HG03520 (cell line): ENCODE data around the gene REEP1.

Experiments
- ATAC-seq: cut with Tn5 transposase; IDR thresholded peaks from one replicate; pipeline ENCODE4 v1.9.1; 2021; ENCODE audit warnings: mild to moderate bottlenecking, moderate library complexity; ENCODE audit not compliant: unreplicated experiment

The REEP1 gene, protein sequence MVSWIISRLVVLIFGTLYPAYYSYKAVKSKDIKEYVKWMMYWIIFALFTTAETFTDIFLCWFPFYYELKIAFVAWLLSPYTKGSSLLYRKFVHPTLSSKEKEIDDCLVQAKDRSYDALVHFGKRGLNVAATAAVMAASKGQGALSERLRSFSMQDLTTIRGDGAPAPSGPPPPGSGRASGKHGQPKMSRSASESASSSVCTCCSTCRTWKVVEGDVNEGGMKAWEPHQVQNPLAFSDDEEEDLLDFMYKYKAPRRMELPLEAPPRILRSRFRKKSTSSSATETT

DNA sequence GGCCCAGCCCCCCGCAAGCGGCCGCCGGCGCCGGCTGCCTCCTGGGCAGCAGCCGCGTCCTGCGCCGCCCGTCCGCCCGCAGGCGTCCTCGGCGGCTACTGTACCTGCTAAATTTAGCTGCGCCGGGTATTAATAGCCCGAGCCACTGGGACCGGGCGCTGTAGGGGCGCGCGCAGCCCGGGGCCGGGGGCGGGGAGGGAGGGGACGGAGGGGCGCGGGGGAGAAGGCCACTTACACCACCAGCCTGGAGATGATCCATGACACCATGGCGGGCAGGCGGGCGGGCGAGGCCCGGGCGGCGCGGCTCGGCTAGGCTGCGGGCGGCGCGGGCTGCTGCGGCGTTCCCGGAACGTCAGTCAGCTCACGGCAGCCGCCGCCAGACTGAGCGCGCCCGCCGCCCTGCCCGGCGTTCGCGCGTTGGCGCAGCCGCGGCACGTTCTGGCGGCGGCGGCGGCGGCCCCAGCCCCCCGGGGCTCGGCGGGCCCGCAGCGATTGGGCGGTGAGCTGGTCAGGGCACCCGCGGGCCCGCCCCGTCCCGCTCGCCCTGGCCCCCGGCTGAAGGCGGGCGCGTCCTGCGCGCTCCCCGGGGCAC lies at the start of gene REEP1:
TSS of gene REEP1 (minus strand) at position 383 of the 592 bp plus-strand sequence. CDS start at position 267, 116 bp downstream.
- no peak for ATAC-seq

DNA sequence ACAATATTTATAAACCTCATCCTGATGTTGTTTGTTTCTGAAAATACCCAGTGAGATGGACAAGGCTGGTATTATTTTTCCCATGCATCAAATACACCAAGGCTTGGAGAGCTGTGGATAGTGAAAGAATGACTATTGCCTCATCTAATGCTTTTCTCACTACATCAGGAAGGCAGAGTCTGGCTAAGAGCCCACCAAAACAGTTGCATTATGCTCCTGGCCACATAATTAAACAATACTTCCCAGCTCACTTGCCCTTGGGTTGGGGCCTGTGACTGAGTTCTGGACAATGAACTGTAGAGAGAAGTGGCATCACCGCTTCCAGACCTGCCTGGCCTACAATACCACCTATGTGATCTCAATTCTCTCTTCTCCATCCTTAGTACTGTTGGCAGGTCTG lies 46.4 kb upstream of the REEP1 start:
- ATAC-seq, result no peak

DNA sequence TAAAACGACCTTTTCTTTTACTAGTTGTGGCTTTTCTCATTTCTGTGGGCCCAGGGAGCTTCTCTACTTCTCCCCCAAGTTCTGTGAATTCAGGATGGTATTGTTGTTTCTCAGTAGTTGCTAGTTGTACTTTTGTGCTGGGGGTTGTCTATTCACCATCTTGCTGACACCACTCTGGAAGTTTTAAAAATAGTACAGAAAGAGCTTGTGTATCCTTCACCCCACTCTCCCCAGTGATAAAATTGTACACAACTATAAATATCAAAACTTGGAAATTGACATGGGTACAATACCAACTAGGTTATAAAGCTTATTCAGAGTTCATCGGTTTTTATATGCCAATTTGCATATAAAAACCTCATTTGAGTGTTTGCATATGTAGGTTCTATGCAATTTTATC lies 45.3 kb upstream of the REEP1 start:
- no peak for ATAC-seq

DNA sequence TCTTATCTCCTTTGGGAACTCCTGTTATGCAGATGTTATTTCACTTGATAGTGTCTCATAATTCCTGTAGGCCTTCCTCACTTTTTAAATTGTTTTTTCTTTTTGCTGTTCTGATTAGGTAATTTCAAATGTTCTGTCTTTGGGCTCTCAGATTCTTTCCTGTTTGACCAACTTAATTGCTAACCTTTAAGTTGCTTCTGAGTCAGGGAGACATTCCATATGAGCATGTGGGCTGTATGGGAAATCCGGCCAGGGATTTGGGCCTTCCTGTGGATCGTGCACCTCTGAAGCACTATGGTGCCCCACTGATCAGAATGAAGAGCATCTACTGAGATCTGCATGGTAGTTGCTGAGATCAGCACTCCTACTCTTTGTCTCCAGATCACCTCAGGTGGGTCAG lies 44.7 kb upstream of the REEP1 start:
- no peak for ATAC-seq

DNA sequence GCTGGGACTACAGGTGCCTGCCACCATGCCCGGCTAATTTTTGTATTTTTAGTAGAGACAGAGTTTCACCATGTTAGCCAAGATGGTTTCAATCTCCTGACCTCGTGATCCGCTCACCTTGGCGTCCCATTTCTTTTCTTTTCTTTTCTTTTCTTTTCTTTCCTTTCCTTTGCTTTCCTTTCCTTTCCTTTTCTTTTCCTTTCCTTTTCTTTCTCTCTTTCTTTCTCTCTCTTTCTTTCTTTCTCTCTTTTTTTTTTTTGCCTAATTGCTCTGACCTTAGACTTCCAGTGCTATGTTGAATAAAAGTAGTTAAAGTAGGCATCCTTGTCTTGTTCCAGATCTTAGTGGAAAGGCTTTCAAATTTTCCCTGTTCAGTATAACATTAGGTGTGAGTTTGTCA lies 41.0 kb upstream of the REEP1 start:
- no peak for ATAC-seq

DNA sequence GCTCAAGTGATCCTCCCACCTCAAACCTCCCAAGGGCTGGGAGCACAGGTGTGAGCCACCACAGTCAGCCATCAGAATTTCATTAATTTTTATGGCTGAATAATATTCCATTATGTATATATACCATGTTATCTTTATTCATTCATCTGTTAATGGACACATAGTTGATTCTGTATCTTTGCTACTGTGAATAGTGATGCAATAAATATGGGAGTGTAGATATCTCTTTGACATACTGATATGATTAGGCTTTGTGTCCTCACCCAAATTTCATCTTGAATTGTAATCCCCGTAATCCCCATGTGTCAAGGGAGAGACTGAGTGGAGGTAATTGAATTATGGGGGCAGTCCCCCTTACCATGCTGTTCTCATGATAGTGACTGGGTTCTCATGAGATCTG lies 38.2 kb upstream of the REEP1 start:
- no peak for ATAC-seq

DNA sequence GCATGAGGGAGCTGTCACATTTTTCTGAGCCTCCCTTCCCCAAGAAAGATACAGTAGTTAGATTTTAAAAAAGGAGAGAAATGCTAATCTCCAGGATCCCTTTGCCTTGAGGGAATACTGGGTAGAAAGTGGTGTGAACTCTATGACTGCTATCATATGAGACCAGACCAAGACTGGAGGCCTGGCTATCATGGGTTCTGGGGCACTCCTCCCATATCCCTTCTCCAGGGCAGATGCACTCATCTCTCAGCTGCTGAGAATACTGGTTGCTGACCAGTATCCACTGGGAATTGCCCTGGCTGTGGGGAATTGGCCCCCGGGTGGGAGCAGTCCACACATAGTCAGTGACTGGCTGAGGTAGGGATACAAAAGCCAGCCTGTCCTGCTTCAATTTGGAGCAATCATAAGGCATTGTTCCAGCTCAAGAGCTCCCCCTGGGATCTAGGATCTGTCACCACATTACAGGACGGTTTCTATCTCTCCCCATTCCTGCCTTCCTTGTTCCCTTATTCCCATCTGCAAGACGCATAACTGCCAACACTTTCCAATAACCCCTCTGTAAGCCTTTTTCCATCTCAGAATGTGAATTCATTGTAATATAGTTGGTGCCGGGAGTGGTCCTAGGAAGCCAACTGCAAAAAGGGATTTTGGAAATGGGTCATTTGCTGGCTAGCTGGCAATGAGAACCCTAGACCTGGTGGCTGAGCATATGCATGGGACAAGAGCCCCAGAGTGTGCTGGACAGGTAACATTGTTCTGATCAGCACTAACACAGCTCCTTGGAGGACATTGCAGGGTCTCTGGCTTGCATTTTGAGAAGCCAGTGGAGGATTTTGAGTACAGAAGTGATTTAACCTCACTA lies 35.4 kb upstream of the REEP1 start:
- no peak for ATAC-seq

DNA sequence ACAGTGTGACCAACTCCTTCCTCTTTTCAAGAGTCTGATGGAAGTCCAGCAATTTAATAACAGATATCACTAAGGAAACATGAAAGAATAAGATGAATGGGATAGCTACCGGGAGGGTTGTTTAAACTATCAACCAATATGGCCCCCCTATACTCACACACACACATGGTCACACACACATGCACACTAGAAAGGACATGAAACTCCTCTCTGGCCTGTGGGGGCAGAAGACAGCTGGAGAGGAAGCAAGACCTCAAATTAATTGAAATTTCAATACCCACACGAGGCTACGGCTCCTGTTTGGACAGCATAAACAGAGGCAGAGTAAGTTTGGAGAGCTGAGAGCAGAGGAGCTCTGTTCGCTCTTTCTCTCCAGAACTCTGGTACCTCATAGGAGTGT lies 34.7 kb upstream of the REEP1 start:
- no peak for ATAC-seq

DNA sequence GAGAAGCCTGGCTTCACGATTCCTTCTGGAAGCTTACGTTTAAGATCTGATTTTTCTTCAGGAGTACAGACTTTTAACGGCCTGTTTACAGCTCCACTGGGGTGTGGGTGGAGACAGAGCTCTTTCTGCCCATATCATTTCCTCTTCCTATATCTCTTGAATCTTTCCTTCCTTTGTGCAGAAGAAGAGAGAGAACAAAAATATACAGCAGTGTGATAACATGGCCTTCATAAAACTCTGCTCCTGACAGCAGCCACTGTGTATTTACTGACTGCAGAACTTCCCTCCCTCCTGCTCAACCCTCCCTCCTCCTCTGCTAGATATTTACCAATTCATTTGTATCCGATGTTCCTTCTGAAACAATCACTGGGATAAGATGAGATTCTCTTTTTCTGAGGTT lies 34.1 kb upstream of the REEP1 start:
- ATAC-seq, result no peak

DNA sequence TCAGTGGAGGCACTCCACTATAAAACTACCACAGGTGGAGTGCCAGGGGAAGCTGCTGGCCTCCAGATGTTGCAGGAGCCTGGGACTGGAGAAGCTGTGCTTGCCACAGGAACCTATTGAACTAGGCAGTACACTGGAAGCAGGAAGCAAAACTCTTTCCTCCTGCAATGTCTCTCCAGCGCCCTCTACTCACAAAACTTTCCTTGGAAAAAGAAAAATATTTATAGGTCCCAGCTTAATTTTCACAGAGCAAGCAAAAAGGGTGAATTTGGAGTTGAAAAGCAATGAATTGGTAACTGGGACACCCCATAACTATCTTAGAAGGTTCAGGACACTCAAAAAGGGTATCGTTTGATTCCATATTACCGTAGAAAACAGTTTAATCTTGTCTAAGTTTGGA lies 33.2 kb upstream of the REEP1 start:
- no peak for ATAC-seq

DNA sequence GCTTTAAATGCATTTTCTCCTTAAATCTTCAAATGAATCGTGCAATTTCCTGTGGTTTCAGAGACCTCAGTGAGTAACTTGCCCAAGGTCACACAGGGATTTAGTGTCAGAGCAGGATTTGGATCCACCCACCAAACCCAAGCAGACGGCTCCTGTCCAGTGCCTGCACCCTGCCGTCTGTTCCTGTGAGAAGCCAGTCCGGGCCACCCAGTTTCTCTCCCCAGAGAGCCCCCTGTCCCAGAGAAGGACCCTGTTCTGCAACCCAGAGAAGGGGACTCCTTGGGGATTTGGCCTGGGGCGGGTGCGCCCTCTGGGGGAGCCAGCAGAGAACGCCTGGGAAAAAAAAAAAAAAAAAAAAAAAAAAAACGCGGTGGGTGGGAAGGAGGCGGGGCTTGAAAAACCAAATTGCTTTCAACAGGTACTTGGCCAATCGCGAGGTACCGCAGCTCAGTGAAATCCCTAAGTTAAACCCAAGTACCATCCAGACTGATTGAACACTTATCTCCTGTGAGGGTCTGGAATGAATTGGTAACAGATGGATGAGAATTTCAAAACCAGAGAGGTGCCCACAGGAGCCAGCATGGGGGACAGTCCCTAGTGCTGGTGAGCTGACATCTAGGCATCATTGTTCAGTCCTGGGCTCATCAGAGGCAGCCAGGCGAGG lies 30.9 kb upstream of the REEP1 start:
- ATAC-seq, result no peak

DNA sequence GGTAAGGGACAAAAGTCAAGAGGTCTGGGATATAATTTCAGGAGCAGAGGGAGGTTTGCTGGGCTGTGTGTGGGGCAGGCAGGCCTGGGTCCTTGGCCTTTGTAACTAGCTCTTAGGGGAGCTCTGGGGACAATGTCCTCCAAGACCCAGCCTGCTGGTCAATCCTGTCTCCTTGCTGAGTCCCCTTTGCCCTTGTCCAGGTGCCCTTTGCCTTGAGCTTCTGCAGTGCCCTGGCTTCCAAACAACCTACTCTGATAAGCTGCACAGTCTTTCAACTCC lies 30.0 kb upstream of the REEP1 start:
- no peak for ATAC-seq

DNA sequence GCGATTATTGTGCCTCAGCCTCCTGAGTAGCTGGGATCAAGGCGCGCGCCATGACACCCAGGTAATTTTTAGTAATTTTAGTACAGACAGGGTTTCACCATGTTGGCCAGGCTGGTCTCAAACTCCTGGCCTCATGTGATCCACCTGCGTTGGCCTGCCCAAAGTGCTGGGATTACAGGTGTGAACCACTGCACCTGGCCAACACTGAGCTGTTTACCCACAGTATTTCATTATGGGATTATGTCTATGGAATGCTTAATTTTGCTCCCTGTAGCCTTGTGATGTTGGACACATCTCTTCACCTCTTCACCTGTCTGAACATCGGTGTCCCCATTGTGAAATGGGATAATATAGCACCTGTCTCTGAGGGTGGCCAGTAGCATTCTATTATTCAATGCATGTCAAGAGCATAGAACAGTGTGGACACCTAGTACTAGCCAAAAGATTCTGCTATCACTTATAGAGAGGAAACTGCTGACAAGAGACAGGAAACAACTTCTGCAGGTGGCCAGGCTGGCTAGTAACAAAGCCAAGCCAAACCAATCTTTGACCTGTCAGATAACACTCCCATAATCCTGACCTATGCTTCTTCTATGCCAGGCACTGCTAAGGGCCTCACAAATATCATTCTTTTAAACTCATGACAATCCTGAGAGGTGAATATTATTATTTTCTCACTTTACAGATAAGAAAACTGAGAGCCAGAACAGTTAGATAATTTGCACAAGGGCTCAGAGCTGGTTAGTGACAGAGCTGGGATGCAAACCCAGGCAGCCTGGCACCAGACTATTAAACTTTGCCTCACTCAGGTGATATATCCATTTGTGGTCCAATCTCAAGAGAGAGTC lies 29.4 kb upstream of the REEP1 start:
- ATAC-seq, result no peak

DNA sequence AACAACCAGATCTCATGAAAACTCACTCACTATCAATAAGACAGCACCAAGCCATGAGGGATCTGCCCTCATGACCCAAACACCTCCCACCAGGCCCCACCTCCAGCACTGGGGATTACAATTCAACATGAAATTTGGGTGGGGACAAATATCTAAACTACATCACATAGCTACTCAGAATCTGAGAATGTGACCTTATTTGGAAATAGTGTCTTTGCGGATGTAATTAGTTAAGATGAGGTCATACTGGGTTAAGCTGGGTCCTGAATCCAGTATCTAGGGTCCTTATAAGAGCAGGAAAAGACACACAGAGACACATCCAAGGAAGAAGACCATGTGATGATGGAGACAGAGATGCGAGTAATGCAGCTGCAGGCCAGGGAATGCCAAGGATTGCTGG lies 27.5 kb upstream of the REEP1 start:
- no peak for ATAC-seq

DNA sequence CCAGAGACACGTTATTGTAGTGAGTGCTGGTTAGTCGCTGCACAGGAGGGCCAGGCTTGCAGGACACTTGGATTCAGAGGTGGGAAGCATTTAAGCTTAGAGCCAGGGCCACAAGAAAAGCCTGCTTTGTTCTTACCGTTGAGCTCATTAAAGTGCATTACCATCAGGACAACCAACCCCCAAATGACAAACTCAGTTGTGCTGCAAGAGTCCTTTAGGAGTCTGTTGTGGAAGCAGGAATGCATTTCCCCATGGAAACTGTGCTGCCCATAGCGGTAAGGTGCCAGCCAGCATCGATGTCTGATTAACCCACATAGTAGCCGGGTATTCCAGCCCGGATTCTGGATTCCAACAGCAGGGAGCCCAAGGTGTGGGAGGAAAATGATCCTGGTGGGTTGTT lies 23.4 kb upstream of the REEP1 start:
- ATAC-seq, result no peak

DNA sequence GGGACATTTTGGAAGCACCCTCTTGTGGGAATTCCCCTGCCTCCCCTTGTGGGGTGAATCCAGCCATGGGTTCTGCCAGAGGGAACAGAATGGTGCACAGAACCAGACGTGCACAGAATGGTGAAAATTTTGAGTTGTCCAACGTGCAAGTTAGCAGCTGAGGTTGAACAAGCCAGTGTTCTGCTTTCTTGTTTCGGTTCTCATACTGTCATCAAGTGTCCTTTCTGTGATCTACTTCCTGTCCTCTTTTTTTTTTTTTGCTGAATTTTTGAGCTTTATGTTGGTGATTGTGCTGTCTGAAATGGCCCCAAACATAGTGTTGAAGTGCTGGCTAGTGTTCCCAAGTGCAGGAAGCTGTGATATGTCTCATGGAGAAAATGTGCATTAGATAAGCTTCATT lies 21.5 kb upstream of the REEP1 start:
- ATAC-seq, result no peak

DNA sequence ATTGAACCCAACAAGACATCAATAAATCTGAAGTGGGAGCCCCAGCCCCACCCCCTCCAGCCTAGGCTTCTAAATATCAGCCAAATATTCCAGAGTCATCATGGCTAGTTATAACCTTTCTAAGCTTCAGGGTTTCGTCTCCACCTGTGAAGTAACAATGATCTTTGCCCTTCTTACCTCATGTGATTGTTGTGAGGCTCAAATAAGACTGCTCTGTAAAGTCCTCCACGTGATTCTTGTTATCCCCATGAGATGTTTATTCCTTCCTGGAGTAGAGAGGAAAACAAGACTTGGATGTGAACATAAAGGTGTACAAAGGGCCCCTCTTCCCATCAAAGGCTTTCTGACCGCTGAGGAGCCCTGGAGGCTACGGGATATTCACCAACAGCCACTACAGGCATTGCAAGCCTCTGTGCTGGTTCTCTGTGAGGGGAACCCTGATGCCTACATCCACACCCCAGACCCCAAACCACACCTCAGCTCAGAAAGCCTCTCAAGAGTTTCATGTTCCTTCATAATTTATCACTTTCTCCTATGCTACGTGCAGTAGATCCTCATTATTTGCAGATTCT lies 20.1 kb upstream of the REEP1 start:
- no peak for ATAC-seq

DNA sequence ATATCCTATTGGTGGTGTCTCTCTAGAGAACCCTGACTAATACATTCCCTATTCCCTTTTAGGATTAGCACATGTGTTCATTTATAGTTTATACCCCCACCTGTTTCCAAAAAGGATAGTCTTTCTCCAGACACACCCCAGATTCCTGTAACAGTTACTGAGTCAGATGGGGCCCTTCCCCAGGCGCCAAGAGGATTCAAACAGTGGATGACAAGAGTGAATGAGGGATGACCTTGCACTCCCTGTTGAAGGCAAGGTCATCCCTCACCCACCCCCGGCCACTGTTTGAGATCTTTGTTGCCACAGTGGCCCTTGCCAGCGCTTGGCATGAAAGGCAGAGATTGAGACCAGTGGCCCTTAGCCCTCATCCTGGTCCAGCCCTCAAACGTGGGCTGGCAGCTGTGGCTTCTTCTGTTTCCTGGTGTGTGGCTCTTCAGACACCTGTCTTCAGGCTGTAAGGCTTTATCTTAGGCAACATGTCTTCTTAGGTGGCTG lies 15.3 kb upstream of the REEP1 start:
- ATAC-seq, result no peak

DNA sequence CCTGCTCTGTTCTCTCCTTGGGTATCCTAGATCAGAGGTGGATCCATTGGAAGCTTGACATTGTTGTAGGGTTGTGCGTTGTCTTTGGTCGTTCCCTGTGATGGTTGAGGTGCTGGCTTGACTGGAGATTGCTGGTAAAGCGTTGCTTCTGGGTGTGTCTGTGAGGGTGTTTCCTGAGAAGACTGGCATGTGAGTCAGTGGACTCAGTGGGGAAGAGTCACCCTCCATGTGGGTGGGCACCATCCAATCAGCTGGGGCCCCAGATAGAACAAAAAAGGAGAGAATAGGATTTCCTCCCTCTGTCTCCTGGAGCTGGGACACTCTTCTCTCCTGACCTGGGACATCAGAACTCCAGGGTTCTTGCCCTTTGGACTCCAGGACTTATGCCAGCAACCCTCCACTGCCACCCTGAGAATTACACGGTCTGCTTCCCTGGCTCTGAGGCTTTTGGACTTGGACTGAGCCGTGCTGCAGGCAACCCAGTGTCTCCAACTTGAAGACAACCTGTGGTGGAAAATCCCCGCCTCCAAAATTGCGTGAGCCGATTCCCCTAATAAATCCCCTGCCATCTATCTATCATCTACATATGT lies 14.8 kb upstream of the REEP1 start:
- no peak for ATAC-seq

DNA sequence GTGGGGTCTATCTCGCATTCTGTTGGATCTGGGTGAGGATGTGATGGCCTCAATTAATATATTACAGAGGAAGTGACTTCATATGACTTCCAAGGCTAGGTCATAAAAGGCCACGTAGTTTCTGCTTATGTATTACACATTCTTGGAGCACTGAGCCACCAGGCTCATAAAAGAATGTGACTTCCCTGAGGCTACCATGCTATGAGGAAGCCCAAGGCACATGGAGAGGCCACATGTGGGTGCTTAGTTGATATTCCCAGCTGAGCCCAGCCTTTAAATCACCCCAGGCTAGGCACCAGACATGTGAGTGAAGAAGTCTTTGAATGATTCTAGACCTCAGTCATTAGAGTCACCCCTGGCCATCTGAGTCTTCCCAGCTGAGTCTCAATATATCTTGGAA lies 13.3 kb upstream of the REEP1 start:
- ATAC-seq, result no peak
